HG03045 (cell line): ENCODE measurements around the gene PLEKHA1.

Source experiments
- ATAC-seq: cut with Tn5 transposase; IDR thresholded peaks from one replicate; pipeline ENCODE4 v1.9.1; 2021; ENCODE audit warnings: mild to moderate bottlenecking, moderate library complexity; ENCODE audit not compliant: unreplicated experiment

Gene PLEKHA1

GRCh38 chr10:122375679-122376160 lies 1.2 kb downstream of the PLEKHA1 start:
- no peak for ATAC-seq

- ATAC-seq, result no peak
Measured at GRCh38 chr10:122376364-122376961, 2.0 kb downstream of the PLEKHA1 start.

- no peak for ATAC-seq
Measured at GRCh38 chr10:122379041-122379440, 4.5 kb downstream of the PLEKHA1 start.

GRCh38 chr10:122379537-122379936 lies 5.0 kb downstream of the PLEKHA1 start:
- no peak for ATAC-seq

- no peak for ATAC-seq
Measured at GRCh38 chr10:122380703-122381102, 6.2 kb downstream of the PLEKHA1 start.

- ATAC-seq, result no peak
Measured at GRCh38 chr10:122381680-122382079, 7.2 kb downstream of the PLEKHA1 start.

GRCh38 chr10:122386514-122386913 lies 12.0 kb downstream of the PLEKHA1 start:
- ATAC-seq, result no peak

GRCh38 chr10:122387572-122387971 lies 13.1 kb downstream of the PLEKHA1 start:
- ATAC-seq, result no peak

- no peak for ATAC-seq
Measured at GRCh38 chr10:122388287-122388997, 13.9 kb downstream of the PLEKHA1 start.

- no peak for ATAC-seq
Measured at GRCh38 chr10:122390271-122390670, 15.8 kb downstream of the PLEKHA1 start.

GRCh38 chr10:122390679-122391078 lies 16.2 kb downstream of the PLEKHA1 start:
- ATAC-seq, result no peak

- no peak for ATAC-seq
Measured at GRCh38 chr10:122391875-122392274, 17.4 kb downstream of the PLEKHA1 start.

- ATAC-seq, result no peak
Measured at GRCh38 chr10:122392835-122393234, 18.3 kb downstream of the PLEKHA1 start.

- no peak for ATAC-seq
Measured at GRCh38 chr10:122393288-122393687, 18.8 kb downstream of the PLEKHA1 start.

- ATAC-seq, result no peak
Measured at GRCh38 chr10:122402548-122403131, 28.1 kb downstream of the PLEKHA1 start.

GRCh38 chr10:122404576-122404975 lies 30.1 kb downstream of the PLEKHA1 start:
- no peak for ATAC-seq

- no peak for ATAC-seq
Measured at GRCh38 chr10:122407375-122408125, 33.0 kb downstream of the PLEKHA1 start.

- no peak for ATAC-seq
Measured at GRCh38 chr10:122413327-122413726, 38.8 kb downstream of the PLEKHA1 start.

- ATAC-seq, result no peak
Measured at GRCh38 chr10:122417667-122418066, 43.2 kb downstream of the PLEKHA1 start.

GRCh38 chr10:122419016-122419415 lies 44.5 kb downstream of the PLEKHA1 start:
- no peak for ATAC-seq

GRCh38 chr10:122419876-122420623 lies 45.5 kb downstream of the PLEKHA1 start:
- ATAC-seq, result no peak
